Spleen (tissue), 7 donors: ENCODE measurements around the gene KIAA1328.

ENCODE experiments used
- CTCF ChIP-seq, 11 experiments: fragments of 200-600 bp in 7 of 11; fragments of 450-650 bp in 4 of 11; sonication (generic) in 4 of 11; IDR thresholded peaks in 8 of 11; conservative IDR thresholded peaks in 3 of 11; 1 replicate in 7 of 11; 2 replicates in 4 of 11; pipeline versions ENCODE4 v1.4.0 to v1.8.0; 2016 to 2021; ENCODE audit warnings: antibody characterized with exemption in 11 of 11, inconsistent platforms in 4 of 11, mild to moderate bottlenecking in 1 of 11
- POLR2A ChIP-seq, 3 donors: fragments of 450-650 bp; IDR thresholded peaks; one replicate each; pipeline ENCODE4 v1.5.1; 2017; ENCODE audit warnings: antibody characterized with exemption in 3 of 3, mild to moderate bottlenecking in 1 of 3
- POLR2AphosphoS5 ChIP-seq, 3 donors: sonication (generic); formaldehyde crosslinking; IDR thresholded peaks; one replicate each; pipeline ENCODE4 v1.5.1; 2017; ENCODE audit warnings: antibody characterized with exemption in 3 of 3
- donor health status: DM: no; HTN: no; CAD: no; lungs with moderate emphysema.
- donor health status: DM: no; HTN: no; CAD: no.
- donor health status: DM: no; HTN: no; CAD: no.

DNA sequence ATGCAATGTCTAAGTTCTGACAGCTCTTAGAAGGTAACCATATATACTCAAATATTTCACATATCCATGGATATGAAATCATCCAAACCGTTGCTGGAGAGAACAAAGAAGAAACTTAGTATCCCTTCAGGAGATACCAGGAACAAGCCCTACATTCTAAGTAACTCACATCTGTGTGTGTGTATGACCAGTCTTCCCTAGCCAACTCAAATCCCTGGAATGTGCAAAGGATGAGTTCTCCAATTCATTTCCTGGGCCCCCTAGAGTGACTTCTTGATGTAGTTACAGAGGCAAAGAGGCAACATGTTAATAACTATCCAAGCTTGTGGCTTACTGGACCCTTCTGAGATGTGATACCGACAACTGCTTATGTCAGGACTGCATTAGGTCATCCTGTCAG lies 20.2 kb upstream of the KIAA1328 start:
- TF ChIP-seq CTCF (IDR thresholded peaks at IDR 0.05 in 8 of 11, conservative IDR thresholded peaks at IDR 0.05 in 3 of 11) (no peak), POLR2AphosphoS5 (IDR thresholded peaks at IDR 0.05) (no peak), POLR2A (IDR thresholded peaks at IDR 0.05) (no peak)
